CD4-positive, alpha-beta T cell treated with Interleukin-15 for 4 hours (primary cell): ENCODE results near the gene FAM163B.
A peak's percentile ranks its signal among the peaks of the same experiment; 100 is the strongest.
"Not testable (repeated sequence)": the region's sequence is repeated elsewhere in the genome, so short reads cannot be mapped to it uniquely, and the experiment has no call there.

Experiments used
- DNase-seq: peaks from one replicate; pipeline ENCODE4 v3.0.0-alpha.2; 2020; ENCODE audit warnings: low spot score

The FAM163B gene

DNA sequence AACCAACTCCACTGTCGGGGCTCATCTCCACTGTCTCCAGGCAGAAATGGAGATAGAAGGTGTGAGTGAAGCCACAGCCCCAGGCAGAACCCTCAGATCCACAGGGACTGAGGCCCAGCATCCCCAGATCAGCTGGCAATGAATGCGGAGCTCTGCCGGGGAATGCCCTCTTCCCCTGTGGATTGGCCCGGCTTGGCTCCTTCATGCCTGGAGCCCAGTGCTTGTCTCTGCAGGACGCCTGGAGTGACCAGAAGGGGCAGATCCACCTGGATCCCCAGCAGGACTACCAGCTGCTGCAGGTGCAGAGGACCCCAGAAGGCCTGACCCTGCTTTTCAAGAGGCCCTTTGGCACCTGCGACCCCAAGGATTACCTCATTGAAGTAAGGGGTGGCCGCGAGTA is 30.4 kb upstream of the FAM163B start:
- DNase-seq, result no peak

DNA sequence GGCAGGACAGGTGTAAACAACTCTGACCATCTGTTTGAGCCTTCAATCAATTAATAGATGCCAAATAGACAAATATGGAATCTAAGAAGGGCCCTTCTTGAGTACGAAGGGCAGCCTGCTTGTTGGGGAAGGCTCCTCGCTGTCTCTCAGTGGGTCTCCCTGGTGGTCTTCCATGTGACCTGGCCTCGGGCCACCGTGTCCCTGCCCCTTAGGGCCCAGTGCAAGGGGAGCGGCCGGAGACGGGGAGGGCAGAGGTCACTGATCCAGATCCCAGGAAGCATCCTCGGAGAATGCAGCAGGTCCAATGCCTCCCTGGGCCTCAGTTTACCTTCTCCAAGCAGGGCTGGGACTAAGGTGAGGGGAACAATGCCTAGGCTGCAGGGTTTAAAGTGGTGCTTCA is 29.5 kb upstream of the FAM163B start:
- DNase-seq, result no peak

DNA sequence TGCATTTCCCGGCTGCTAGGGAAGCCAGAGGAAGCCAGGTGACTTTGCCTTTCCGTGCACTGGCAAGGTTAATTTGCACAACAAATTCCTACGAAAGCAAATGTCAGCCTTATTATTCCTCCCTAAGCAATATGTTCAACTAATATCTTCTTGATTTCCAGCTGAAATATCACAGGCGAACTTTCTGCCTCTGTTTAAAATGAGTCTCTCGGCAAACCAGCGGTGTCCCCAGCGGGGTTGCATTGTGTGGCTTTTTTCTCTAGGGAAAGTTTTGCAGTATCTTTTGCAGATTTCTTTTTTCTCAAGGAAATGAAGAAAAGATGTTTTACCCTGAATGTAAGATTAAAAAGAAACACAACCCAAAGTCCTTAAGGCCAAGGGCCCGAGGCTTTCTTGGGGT is 28.9 kb upstream of the FAM163B start:
- no peak for DNase-seq

DNA sequence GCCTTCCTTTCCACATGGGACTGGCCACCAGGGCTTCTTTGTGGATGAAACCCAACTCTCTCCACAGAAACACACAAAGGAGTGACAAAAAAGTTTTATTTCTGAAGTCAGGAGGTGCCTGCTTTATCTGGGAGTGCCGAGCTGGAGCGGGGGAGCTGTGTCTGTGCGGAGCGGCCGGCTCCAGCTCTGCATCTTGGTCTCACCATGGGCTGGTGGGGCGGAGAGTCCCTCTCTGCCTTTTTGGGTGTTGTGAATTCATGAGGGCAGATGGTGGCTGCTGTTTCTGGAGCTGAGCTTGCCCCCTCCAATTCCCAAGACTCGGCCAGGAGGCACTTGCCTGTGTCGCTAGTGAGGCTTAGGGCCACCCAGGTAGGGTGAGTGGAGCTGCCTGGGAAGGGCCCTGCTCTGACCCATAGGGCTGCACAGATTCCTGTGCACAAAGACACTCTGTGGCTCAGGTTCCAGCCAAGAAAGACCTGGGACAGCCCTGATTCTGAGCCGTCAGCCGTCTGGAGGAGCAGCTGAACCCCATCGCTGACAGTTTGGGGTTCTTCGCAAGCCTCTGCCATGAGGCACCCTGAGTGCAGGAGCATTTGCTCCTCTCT is 28.4 kb upstream of the FAM163B start:
- no peak for DNase-seq

DNA sequence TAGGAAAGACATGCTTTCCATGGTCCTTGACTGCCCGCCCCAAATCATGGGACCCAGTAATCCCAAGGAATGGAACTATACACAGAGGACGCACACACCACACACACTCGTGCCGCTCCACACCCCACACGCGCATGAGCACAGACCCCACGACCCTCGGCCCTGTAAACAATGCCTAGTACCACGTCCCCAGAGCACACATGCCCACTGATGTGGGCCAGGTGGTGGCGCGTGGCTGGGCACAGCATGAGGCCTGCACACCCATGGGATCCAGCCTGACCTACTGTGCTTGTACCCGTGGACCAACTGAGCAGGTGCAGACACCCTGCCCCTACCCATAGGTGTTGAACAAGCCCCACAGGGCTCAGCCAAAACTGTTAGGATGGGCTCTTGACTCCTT is 27.7 kb upstream of the FAM163B start:
- no peak for DNase-seq

DNA sequence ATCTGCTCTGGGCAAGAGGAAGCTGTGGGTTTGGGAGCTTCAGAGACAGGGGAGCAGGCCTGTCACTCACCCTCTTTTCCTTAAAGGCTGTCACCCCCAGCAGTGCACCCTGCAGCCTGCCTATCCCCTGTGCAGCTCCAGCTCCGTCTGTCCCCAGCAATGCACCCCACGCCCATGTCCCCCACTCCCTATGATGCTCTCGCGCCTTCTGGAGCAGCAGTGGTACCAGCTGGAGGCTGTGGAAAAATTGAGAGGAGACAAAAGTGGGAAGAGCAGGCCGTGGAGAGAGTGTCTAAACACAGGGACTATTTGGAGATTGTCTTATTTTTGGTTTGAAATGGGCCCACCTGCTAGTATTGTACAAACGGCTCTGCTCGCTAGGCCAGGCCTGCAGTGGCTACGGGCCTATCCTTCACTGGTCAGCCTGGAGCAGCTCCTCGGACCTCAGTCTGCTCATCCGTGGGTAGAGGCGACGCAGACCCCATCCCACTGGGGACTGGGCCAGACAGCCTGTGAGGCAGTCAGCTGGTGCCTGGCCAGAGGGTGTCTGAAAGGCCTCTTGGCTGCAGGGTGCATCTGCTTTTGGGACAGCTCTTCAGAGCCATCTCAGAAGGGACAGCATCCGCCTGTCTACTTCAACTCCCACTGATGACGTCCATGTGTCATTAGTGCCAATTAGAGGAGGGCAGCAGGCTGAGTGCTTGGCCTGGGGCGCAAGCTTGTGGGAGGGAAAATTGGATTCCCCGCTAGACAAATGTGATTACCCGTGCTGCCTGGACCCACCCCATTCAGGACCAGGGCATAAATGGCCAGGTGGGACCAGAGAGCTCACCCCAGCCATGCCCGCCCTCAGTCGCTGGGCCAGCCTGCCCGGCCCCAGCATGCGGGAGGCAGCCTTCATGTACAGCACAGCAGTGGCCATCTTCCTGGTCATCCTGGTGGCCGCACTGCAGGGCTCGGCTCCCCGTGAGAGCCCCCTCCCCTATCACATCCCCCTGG is 26.6 kb upstream of the FAM163B start, which contains the start of gene DBH:
DBH (plus strand) TSS at position 831 of the 999 bp plus-strand sequence; CDS start at position 840, 9 bp downstream.
- no peak for DNase-seq

DNA sequence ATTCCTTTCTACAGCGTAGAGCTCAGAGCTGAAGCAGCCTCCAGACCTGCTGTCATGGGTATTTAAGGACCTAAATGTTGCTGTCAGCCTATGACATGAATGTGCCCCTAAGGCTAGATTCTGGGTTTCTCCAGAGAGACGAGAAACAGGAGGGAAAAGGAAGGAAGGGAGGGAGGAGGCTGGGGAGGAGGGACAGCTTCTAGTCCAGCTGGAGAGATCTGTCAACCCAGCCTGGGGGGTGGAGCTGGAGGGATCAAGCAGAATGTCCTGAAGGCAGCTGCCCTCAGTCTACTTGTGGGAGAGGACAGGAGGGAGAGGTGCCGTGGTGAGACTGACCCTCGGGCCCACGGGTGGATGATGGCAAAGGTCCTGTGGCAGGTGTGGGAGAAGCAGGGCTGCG is 25.9 kb upstream of the FAM163B start:
- no peak for DNase-seq

DNA sequence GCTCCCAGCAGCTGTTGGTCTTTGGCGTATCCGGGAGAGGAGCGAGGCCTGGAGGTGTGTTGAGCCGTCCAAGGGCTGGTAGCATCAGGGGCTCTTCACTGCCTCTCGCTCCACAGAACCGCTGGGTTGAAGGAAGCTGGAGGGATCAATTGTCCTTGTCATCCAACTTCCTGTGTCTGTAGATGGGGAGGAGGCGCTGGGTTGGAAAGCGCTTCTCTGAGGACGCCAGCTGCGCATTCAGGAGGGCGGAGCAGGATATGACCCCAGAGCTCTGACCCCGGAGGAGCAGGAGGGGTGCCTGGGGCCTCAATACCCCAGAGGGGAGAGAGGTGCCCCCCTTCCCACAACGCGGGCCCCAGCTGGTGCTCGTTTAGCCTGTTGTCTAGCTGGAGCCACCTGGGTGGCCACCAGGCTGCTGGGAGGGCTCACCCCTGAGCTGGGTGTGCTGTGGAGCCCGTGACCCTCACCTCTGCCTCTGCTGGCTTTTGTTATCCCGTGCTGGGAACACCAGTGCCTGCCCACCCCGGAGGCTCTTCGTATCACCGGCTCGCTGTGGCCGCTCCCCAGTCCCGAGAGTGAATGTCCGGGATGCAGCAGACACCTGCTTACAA is 25.0 kb upstream of the FAM163B start:
- no peak for DNase-seq

DNA sequence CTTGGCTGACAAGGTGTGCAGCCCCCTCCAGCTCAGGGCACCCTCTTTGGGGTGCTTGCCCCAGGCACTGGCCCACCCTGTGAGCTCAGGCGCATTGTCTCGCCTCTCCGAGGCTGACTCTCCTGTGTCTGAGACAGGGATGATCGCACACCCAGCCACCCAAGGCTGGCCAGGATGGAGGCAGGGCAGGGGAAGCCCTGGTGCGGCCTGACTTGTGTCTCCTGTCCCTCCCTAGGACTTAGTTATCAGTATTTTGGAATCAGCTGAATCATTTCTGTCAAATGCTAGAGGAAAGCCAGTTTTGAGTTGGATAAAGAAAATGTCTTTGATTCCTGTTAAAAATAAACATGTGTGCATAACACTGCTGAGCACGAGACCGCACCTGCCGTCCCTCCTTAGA is 24.5 kb upstream of the FAM163B start:
- no peak for DNase-seq

DNA sequence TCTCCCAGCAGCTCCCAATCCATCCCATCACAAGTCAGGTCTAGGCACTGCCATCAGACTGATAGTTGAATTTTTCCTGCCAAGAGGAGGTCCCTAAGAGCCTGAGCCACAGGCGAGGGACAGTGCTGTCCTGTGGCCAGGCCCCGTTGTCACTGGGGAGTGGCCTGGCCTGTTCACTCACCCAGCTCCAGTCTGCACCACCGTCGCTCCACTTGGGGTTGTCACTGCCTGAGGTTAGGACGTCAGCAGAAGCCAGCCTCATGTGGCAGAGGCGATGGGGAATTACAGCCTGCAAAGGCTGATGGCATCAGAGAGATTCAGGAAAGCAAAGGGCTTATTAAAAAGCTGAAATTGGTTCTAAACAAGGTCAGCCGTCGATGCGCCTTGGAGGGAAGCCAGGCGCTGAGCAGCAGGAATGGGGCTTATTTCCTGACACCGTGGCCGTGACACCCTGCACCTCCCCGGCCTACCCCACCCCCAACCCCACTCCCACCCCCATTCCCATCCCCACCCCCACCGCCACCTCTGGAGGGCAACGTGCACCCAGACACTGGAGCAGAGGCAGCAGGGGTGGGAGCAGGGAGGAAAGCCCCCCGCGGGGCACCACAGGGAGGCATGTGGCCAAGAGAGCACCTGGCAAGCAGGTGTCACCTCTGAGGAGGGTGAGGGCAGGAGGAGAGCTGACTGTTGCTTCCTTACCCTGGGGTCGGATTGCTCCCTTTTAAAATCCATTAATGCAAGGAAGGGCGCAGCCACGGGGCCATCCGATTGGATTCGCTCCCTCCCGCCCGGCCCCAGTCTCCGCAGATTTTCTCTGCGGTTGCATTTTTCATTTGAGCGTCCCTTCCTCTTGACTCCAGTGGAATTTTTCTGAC is 23.9 kb upstream of the FAM163B start:
- DNase-seq, result no peak

DNA sequence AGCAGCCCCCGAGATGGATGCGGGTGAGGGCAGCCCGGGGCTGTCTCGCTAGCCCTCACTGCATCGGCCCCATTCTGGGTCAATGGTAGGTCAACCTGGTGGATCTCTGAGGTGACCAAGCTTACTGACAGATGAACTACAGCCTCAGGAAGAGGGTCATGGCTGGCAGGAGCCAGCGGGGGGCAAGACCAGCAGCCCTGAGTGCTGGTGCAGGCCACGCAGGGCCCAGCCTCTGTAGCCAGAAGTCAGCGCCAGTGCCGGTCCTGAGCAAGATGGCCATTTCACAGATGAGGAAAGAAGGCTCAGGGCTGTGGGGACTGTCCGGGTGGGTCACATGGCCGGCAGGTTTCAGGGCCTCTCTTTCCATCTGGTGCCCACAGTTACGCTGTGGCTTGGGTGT is 21.9 kb upstream of the FAM163B start:
- no peak for DNase-seq

DNA sequence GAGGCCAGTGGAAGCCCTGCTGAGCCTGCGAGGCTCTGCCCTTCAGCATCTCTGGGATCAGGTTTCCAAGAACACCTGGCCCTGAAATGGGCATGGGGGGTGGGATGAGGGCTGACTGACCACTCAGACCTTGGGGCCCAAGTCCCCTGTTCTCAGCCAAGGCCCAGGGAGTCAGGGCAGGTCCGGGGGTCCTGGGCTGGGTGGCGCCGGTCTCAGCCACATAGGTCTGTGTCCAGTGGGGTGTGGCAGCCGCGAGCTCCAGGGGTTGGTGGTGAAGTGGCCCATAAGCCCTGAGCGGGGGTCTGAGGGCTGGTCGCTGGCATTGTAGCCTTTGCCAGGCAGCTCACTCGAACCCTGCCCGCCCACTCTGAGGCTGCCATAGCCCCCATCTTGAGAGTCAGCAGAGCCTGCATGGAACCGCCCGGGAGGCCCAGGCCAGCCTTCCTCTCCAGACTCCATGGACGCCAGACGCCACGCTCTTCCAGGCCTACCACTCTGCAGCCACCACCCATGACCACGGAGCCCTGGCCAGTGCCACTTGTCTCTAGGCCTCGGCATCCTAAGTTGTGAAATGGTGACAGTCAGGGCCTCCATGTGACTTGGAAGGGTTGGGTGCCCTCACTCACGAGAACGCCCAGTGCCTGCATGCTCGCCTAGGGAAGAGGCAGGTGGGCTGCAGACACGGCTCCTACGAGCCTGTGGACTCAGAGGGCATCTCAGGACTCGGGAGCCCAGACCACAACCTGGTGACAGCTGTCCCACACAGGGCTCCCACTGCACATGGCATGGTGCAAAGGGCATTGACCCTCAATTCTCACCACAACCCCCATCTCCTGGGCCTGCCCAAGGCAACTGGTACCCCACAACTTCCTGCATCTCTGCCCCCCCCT is 20.3 kb upstream of the FAM163B start:
- no peak for DNase-seq

DNA sequence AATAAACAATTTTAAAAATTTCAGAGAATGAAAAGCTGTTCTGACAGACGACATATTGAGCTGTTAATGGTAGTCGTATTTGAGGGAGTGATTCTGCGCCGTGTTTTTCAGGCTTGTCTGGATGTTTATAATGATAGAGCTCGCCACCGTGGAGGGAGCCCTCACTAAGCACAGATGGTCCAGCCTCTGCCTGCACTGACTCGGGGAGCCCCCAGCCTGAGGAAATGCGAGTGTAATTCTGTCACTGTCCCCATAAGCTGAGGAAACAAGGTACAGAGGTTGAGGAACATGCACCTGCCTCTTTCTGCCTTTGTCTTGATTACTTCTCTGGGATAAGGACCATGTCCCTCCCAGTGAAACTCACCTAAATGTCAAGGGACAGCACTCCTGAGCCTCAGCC is 19.6 kb upstream of the FAM163B start:
- no peak for DNase-seq

DNA sequence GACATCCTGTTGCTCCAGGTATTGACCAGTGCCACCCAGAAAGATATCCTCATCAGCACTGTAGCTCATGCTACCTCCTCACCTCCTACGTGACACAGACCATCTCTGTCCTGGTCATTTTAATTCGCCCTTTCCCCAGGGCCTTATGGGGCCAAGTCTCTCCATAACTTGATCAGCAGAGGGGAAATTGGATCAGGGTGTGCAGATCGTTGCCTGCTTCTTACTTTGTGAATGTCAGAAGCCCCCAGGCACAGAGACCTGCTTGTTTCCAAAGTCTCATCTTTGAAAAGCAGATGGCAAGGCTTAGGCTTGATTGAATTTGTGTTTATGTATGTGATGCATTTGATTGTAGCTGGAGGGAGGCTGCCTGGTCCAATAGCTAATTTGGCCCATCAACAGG is 18.2 kb upstream of the FAM163B start:
- DNase-seq, result no peak

DNA sequence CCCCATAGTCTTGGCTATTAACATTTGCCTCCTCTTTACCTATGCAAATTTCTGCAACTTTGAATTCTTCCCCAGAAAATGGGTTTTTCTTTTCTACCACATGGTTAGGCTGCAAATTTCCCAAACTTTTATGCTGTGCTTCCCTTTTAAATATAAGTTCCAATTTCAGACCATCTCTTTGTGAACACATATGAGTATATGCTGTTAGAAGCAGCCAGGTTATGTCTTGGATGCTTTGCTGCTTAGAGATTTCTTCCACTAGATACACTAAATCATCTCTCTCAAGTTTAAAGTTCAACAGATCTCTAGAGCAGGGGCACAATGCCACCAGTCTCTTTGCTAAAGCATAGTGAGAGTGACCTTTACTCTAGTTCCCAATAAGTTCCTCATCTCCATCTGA is 16.8 kb upstream of the FAM163B start:
- not testable (repeated sequence) for DNase-seq

DNA sequence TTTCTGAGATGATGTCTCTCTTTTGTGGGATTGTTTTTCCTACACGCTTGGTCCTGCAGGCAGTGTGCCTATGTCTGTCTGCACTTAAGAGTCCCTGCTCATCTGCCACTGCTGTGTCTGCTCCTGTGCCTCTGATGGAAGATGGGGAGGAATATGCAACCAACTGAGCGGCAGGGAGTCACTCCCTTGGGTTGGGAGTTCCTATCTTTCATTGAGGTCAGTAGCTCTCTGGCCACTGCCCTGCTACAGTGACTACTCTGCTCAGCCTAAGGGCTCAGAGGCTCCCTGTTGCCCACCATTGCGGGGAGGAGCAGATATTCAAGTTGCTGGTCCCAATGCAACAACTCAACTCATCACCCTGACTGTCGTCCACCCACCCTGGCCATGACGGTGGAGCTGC is 13.4 kb upstream of the FAM163B start:
- no peak for DNase-seq

DNA sequence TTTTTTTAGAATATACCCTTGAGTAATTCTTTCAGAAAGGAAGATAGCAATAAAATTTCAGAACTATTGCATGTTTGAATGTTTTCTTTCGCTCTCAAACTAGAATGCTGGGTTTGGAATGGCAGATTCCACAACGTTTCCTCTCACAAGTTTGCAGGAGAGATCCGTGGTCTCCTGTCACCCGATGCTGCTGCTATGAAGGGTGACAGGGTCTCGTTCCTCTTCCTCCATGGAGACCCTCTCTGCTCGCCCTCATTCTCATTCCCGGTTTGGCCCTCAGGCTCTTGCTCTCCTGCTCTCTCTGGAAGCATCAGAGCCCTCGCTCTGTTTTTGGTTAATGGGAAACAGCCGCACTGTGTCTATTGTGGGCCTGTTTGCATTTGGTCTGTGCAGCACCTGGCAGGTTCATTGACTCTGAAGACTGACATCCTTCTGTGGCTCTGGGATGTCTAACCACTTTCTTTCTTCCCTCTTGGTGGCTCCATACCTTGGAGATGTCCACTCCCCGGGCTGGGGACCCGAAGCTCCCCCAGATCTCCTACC is 12.6 kb upstream of the FAM163B start:
- no peak for DNase-seq

DNA sequence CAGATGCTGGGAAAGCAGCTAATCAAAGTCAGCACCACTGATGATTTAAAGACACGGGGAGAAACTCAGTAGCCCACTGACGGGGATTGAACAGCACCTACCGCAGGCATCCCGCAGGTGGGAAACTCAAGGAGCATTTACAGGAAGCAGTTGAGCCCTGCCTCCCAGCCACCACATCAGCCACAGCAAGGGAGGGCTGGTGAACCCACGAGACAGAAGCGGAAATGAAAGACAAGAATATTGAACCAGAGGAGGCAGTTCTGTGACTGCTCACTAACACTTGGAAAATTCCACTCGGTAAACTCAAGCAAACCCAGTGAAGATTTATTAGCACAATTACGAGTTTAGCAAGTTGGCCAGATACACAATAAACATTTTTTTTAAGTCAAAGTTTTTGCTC is 10.6 kb upstream of the FAM163B start:
- DNase-seq, result peak; percentile 44

DNA sequence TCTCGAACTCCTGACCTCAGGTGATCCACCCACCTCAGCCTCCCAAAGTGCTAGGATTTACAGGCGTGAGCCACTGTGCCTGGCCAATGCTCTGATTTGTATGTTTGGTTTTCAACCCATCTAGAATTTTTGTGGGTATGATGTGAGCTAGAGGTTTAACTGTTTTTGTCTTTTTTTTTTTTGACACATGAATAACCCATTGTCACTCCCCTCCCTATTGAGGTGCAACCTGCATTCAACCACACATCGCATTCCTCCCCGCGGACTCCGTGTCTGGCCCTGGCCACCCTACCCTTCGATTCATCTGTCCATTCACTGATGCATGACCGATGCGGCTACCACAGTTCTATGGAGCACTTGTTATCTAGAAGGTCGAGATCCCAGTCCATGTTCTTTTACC is 9.5 kb upstream of the FAM163B start:
- no peak for DNase-seq

DNA sequence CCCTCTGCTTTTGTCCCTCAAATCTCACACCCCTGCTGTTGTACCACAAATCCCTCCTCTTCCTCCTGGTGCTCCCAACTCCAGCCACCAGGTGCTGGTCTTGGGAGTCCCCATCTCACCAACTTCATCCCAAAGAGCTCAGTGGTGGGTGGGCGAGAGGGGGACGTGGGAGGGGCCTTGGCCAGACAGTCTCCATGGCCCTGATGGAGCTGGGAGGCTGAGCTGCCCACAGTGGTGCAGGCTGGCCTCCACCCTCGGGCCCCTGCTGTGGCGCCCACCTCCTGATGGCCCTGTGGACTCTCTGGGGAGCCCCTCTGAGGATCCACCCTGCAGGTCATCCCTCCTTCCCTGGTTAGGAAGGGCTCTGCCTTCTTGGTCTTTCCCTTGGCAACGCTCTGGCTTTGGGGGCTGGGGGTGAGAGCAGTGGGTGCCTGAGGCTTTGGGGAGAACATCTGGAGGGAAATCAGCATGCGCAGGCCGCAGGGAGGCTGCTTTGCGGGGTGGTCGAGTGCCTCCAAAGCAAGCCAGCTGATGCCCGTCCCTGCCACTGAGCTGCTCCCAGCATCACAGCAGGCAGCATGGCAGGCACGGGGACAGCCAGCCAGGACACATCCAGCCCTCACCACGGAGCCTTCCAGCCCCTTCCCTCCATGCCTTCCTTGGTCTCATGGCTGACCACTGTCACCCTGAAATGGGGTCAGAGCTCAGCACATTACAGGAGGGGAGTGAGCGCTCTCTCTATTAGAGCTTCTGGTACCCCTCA is 7.6 kb upstream of the FAM163B start:
- no peak for DNase-seq
